Measurements from ENCODE around the gene PACSIN3. TPM values are rescaled to one million over a fixed set of nuclear protein-coding genes. Genes with fewer than 3 reads are reported as not detected.

PACSIN3 gene
- total RNA-seq, 4 donors from 2014 or later, result 28.1 to 80.3 (median 47.1) TPM

DNA sequence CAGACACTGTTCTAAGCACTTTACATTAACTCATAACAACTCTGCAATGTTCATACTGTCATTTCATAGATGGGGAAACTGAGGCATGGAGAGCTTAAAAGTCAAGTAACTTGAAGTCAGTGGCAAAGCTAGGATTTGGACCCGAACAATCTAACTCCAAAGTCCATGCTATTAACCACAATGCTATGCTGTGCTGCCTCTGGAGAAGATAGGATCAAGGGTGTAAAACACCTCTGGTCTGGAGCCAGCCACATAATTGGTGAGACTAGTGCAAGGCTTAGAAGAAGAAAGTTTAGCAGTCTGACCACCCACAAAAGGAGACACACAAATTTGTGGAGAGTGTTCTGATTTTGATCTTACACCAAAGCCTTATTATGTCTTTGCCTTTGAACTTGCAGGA lies 53.3 kb downstream of the PACSIN3 start:
- Histone ChIP-seq H3K36me3 (no peaks in the 10 kb centered on the region), H3K4me1 (no peaks in the 10 kb centered on the region), H3K27me3 (no peaks in the 10 kb centered on the region), H3K9me3 (no peaks in the 10 kb centered on the region), H3K4me3 (no peak overlapping the region), H3K27ac (no peak overlapping the region)
- DNase-seq, result no peak
- intact Hi-C loops (cut with DNase I; ENCODE audit: low total_unique reads), result no loop called here
- TF ChIP-seq, protein P1, sequence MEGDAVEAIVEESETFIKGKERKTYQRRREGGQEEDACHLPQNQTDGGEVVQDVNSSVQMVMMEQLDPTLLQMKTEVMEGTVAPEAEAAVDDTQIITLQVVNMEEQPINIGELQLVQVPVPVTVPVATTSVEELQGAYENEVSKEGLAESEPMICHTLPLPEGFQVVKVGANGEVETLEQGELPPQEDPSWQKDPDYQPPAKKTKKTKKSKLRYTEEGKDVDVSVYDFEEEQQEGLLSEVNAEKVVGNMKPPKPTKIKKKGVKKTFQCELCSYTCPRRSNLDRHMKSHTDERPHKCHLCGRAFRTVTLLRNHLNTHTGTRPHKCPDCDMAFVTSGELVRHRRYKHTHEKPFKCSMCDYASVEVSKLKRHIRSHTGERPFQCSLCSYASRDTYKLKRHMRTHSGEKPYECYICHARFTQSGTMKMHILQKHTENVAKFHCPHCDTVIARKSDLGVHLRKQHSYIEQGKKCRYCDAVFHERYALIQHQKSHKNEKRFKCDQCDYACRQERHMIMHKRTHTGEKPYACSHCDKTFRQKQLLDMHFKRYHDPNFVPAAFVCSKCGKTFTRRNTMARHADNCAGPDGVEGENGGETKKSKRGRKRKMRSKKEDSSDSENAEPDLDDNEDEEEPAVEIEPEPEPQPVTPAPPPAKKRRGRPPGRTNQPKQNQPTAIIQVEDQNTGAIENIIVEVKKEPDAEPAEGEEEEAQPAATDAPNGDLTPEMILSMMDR (IDR thresholded peaks at IDR 0.05), result no peak
- no peak for TF ChIP-seq POLR2A (IDR thresholded peaks at IDR 0.05)

DNA sequence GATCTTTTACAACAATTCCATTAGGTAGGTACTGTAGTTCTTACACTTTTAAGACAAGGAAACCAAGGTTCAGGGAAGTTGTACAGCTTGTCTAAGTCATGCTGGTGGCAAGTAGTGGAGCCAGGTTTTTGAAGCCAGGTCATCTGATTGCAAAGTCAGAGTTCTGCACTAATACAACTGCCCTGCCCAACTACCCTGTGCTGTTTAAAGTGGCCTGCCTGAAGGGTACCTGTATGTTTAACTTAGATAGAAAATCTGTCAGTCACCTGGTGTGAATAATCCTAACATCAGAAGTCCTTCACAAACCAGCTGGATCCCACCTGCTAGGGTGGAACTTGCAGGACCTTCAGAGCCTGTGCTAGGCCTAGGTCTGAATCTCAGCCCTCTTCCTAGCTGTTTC lies 53.7 kb downstream of the PACSIN3 start:
- Histone ChIP-seq H3K4me3 (no peak overlapping the region), H3K9me3 (no peaks in the 10 kb centered on the region), H3K27me3 (no peaks in the 10 kb centered on the region), H3K4me1 (no peaks in the 10 kb centered on the region), H3K36me3 (no peaks in the 10 kb centered on the region), H3K27ac (no peak overlapping the region)
- intact Hi-C loops (cut with DNase I; ENCODE audit: low total_unique reads), result no loop called here
- no peak for DNase-seq
- TF ChIP-seq, protein P1 (IDR thresholded peaks at IDR 0.05), result no peak
- no peak for TF ChIP-seq POLR2A (IDR thresholded peaks at IDR 0.05)

DNA sequence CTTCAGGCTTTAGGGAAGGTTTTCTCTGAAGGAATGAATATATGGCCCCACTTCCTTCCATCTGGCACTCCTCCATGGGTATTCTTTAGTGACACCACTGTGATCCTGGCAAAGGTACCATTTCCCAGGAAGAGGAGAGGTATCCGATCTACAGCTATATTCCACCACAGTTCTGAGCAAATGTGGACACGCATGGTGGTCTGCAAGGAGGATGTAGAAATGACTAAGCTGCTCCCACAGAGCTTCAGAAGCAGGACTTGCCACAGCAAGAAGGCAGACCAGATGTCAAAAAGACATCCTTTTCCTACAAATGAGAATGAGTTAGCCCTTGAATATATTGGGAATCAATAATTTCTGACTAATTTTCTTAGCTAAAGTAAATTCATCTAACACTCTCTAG lies 55.1 kb downstream of the PACSIN3 start:
- no peaks in the 10 kb centered on the region for H3K27me3 ChIP-seq
- DNase-seq, result no peak
- TF ChIP-seq, protein P1 (IDR thresholded peaks at IDR 0.05), result no peak
- no peak for TF ChIP-seq POLR2A (IDR thresholded peaks at IDR 0.05)
- H3K27ac ChIP-seq, result no peak overlapping the region
- H3K36me3 ChIP-seq, result no peaks in the 10 kb centered on the region
- intact Hi-C loops (cut with DNase I; ENCODE audit: low total_unique reads), result no loop called here
- no peak overlapping the region for H3K4me3 ChIP-seq
- H3K9me3 ChIP-seq, result no peaks in the 10 kb centered on the region
- no peaks in the 10 kb centered on the region for H3K4me1 ChIP-seq

DNA sequence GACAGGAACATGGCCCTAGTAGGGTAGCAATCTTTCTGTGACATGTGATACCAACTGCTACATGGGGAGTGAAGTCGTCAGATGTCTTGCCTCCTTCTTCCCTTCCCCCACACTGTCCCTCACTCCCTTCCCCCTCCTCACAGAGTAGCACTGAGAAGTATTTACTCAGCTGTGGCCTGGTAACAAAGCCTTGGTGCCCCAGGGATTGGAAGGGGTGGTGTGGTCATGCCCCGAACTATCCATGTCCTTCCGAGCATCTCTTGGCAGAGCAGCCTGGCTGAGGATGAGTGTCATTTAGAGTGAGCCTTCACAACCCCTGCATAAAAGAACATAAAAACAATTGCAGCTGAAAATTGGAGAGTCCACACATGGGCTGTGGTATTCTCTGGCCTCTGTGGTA lies 55.7 kb downstream of the PACSIN3 start:
- no peak for TF ChIP-seq POLR2A (IDR thresholded peaks at IDR 0.05)
- TF ChIP-seq, protein P1 (IDR thresholded peaks at IDR 0.05), result no peak
- Histone ChIP-seq H3K9me3 (no peaks in the 10 kb centered on the region), H3K27me3 (no peaks in the 10 kb centered on the region), H3K4me1 (no peaks in the 10 kb centered on the region), H3K27ac (no peak overlapping the region), H3K36me3 (no peaks in the 10 kb centered on the region), H3K4me3 (no peak overlapping the region)
- intact Hi-C loops (cut with DNase I; ENCODE audit: low total_unique reads), result no loop called here
- DNase-seq, result no peak

Small RNA genes lying within 50 kb of the gene (microRNA-seq; reads per million reads assigned to microRNA genes)
- gene MIR6745 (ENCODE audit: borderline microRNAs expressed, borderline replicate concordance), result not detected

Small RNA genes lying within 50 kb of the gene (small RNA-seq; reads per million reads assigned to genes)
- not detected for gene MIR6745

Other genes starting within 250 kb of the PACSIN3 start
- gene CSTPP1, start 249.7 kb downstream of the PACSIN3 start, total RNA-seq, result 10 to 100 TPM in 2 of 4 donors, 1 to 10 TPM in 2; 4.9 to 33.8 (median 19.5) TPM
- gene ARFGAP2, start 9.6 kb downstream of the PACSIN3 start, total RNA-seq, result 100 to 1,000 TPM in 3 of 4 donors, 10 to 100 TPM in 1; 57.4 to 243 (median 151) TPM
- 10 to 100 TPM; 13.8 to 65.9 (median 23.8) TPM for gene DDB2, start 28.5 kb upstream of the PACSIN3 start, total RNA-seq
- 10 to 100 TPM; 25.6 to 36.6 (median 27.1) TPM for gene ACP2, start 62.4 kb upstream of the PACSIN3 start, total RNA-seq
- gene NR1H3, start 71.6 kb upstream of the PACSIN3 start, total RNA-seq, result 10 to 100 TPM; 14.1 to 49.0 (median 31.9) TPM
- gene MADD, start 83.7 kb upstream of the PACSIN3 start, total RNA-seq, result 100 to 1,000 TPM in 1 of 4 donors, 10 to 100 TPM in 3; 26.8 to 234 (median 47.2) TPM
- under 1 TPM in 2 of 4 donors, not detected in 2; 0.09 to 0.14 TPM for gene MYBPC3, start 166.3 kb upstream of the PACSIN3 start, total RNA-seq
- gene SPI1, start 192.1 kb upstream of the PACSIN3 start, total RNA-seq, result 1 to 10 TPM; 4.9 to 9.7 (median 7.6) TPM
- 10 to 100 TPM; 30.9 to 79.2 (median 64.2) TPM for gene SLC39A13, start 222.2 kb upstream of the PACSIN3 start, total RNA-seq
- 100 to 1,000 TPM in 1 of 4 donors, 10 to 100 TPM in 3; 43.8 to 161 (median 96.2) TPM for gene PSMC3, start 240.0 kb upstream of the PACSIN3 start, total RNA-seq

All from uterus (tissue), 4 donors.